Measurements from ENCODE around the gene COX5B.

- TF ChIP-seq CTCF (IDR thresholded peaks at IDR 0.05), result no peak
- no peak for TF ChIP-seq POLR2A (IDR thresholded peaks at IDR 0.05)
These were observed 659 bp upstream of the COX5B start for GRCh38 chr2:97645112-97645694.

Data from adrenal gland (tissue), 5 donors.